Ascending aorta (tissue), 2 donors: ENCODE results near the gene ARID5A. TPM values are rescaled to one million over a fixed set of nuclear protein-coding genes. Genes with fewer than 3 reads are reported as not detected.

ENCODE experiments used
- DNase-seq, 2 donors: peaks; one replicate each; pipeline ENCODE4 v3.0.0-alpha.2; 2019; ENCODE audit warnings: low spot score in 2 of 2
- H3K27ac ChIP-seq, 2 donors: fragments of 200-600 bp; sonication (generic); one replicate each; pipeline ENCODE4 v1.5.1; 2016 to 2017; ENCODE audit warnings: mild to moderate bottlenecking in 1 of 2
- H3K27me3 ChIP-seq: fragments of 200-600 bp; sonication (generic); one replicate; pipeline ENCODE4 v1.5.1; 2017
- H3K36me3 ChIP-seq, 2 donors: fragments of 200-600 bp; sonication (generic); one replicate each; pipeline ENCODE4 v1.5.1; 2016
- H3K4me1 ChIP-seq, 2 donors: fragments of 200-600 bp; sonication (generic); one replicate each; pipeline ENCODE4 v1.5.1; 2016 to 2017; ENCODE audit warnings: mild to moderate bottlenecking in 1 of 2
- H3K4me3 ChIP-seq, 2 donors: fragments of 200-600 bp; sonication (generic); one replicate each; pipeline ENCODE4 v1.5.1; 2016 to 2017; ENCODE audit warnings: mild to moderate bottlenecking in 1 of 2
- H3K9me3 ChIP-seq, 2 donors: fragments of 200-600 bp; sonication (generic); one replicate each; pipeline ENCODE4 v1.5.1; 2016
- CTCF ChIP-seq, 3 experiments: fragments of 200-600 bp in 2 of 3; fragments of 450-650 bp in 1 of 3; sonication (generic) in 2 of 3; IDR thresholded peaks; one replicate each; pipeline ENCODE4 v1.5.1; 2016 to 2019; ENCODE audit warnings: antibody characterized with exemption in 3 of 3, mild to moderate bottlenecking in 1 of 3, moderate library complexity in 1 of 3
- intact Hi-C: fragments of 100-400 bp; cut with DNase I; formaldehyde crosslinking; loops from one replicate; pipeline ENCODE4 v1.15.1; 2023
- total RNA-seq: library from RNA; depleted of rRNA; stranded (reverse); fragments of >200 nt; gene quantifications from one replicate; pipeline ENCODE4 v1.1.0, GENCODE V29; 2016

Gene ARID5A
- total RNA-seq, 1 donor from 2014 or later: 267 TPM

GRCh38 chr2:96514521-96514920 is 22.0 kb upstream of the ARID5A start:
- Histone ChIP-seq H3K4me1 (no peaks in the 10 kb centered on the region), H3K4me3 (no peak overlapping the region), H3K9me3 (peaks cover 0 to 6% of the 10 kb centered on the region in 2 donors), H3K27me3 (no peaks in the 10 kb centered on the region), H3K36me3 (no peaks in the 10 kb centered on the region), H3K27ac (no peak overlapping the region)
- TF ChIP-seq CTCF (IDR thresholded peaks at IDR 0.05): no peak
- DNase-seq: peak in 1 of 2 donors; percentile 33
- intact Hi-C loops: no loop called here

GRCh38 chr2:96517079-96517478 is 19.5 kb upstream of the ARID5A start:
- Histone ChIP-seq H3K9me3 (peaks cover 0 to 6% of the 10 kb centered on the region in 2 donors), H3K4me1 (no peaks in the 10 kb centered on the region)
- TF ChIP-seq CTCF (IDR thresholded peaks at IDR 0.05): no peak

GRCh38 chr2:96520231-96520630 is 16.3 kb upstream of the ARID5A start:
- Histone ChIP-seq H3K27ac (no peak overlapping the region), H3K36me3 (no peaks in the 10 kb centered on the region), H3K27me3 (no peaks in the 10 kb centered on the region), H3K9me3 (peaks cover 0 to 6% of the 10 kb centered on the region in 2 donors), H3K4me1 (no peaks in the 10 kb centered on the region), H3K4me3 (no peak overlapping the region)
- intact Hi-C loops: no loop called here
- TF ChIP-seq CTCF (IDR thresholded peaks at IDR 0.05): no peak
- DNase-seq: no peak

More at GRCh38 chr2:96517079-96517478, 19.5 kb upstream of the ARID5A start:
- Histone ChIP-seq H3K4me3 (no peak overlapping the region), H3K36me3 (no peaks in the 10 kb centered on the region), H3K27me3 (no peaks in the 10 kb centered on the region), H3K27ac (no peak overlapping the region)
- intact Hi-C loops: no loop called here
- DNase-seq: no peak

- Histone ChIP-seq H3K9me3 (peaks cover 0 to 6% of the 10 kb centered on the region in 2 donors), H3K4me3 (no peak overlapping the region), H3K27ac (no peak overlapping the region), H3K27me3 (no peaks in the 10 kb centered on the region), H3K4me1 (no peaks in the 10 kb centered on the region), H3K36me3 (no peaks in the 10 kb centered on the region)
- no peak for DNase-seq
- intact Hi-C loops: no loop called here
- TF ChIP-seq CTCF (IDR thresholded peaks at IDR 0.05): peak in 1 of 3 experiments; percentile 7
Measured at GRCh38 chr2:96520697-96521096, 15.9 kb upstream of the ARID5A start.

DNA sequence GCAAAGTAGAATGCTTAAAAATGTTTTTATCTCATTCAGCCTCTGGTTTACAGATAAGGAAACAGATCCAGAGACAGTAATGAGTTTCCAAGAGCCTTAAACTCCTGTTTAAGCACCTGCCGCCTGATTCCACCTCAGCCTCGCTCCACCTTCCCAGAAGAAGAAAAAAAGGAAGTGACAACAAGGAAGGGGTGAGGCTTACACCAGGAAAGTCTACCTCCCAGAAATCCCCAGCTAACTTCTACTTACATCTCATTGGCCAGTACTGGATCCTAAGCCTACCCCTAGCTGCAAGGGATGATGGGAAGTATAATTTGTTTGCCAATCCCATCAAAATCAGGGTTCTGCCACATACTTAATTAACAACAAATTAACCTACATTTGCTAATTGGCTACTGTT is 15.3 kb upstream of the ARID5A start:
- H3K9me3 ChIP-seq: peaks cover 0 to 6% of the 10 kb centered on the region in 2 donors
- DNase-seq: no peak
- intact Hi-C loops: no loop called here

More for the DNA sequence above, 15.3 kb upstream of the ARID5A start:
- Histone ChIP-seq H3K4me3 (no peak overlapping the region), H3K27ac (no peak overlapping the region), H3K27me3 (no peaks in the 10 kb centered on the region), H3K36me3 (no peaks in the 10 kb centered on the region), H3K4me1 (no peaks in the 10 kb centered on the region)
- no peak for TF ChIP-seq CTCF (IDR thresholded peaks at IDR 0.05)
